Measurements from ENCODE around the gene POLR2E.
"Not testable (repeated sequence)": the region's sequence is repeated elsewhere in the genome, so short reads cannot be mapped to it uniquely, and the experiment has no call there.

The POLR2E gene

GRCh38 chr19:1132552-1133383 is 37.6 kb upstream of the POLR2E start:
- no peak for DNase-seq (ENCODE audit: low spot score)
- Histone ChIP-seq H3K27ac (peak overlapping the region; percentile 69 to 94), H3K4me3 (peak overlapping the region; percentile 76)
- TF ChIP-seq, protein P1, sequence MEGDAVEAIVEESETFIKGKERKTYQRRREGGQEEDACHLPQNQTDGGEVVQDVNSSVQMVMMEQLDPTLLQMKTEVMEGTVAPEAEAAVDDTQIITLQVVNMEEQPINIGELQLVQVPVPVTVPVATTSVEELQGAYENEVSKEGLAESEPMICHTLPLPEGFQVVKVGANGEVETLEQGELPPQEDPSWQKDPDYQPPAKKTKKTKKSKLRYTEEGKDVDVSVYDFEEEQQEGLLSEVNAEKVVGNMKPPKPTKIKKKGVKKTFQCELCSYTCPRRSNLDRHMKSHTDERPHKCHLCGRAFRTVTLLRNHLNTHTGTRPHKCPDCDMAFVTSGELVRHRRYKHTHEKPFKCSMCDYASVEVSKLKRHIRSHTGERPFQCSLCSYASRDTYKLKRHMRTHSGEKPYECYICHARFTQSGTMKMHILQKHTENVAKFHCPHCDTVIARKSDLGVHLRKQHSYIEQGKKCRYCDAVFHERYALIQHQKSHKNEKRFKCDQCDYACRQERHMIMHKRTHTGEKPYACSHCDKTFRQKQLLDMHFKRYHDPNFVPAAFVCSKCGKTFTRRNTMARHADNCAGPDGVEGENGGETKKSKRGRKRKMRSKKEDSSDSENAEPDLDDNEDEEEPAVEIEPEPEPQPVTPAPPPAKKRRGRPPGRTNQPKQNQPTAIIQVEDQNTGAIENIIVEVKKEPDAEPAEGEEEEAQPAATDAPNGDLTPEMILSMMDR (IDR thresholded peaks at IDR 0.05): no peak

DNA sequence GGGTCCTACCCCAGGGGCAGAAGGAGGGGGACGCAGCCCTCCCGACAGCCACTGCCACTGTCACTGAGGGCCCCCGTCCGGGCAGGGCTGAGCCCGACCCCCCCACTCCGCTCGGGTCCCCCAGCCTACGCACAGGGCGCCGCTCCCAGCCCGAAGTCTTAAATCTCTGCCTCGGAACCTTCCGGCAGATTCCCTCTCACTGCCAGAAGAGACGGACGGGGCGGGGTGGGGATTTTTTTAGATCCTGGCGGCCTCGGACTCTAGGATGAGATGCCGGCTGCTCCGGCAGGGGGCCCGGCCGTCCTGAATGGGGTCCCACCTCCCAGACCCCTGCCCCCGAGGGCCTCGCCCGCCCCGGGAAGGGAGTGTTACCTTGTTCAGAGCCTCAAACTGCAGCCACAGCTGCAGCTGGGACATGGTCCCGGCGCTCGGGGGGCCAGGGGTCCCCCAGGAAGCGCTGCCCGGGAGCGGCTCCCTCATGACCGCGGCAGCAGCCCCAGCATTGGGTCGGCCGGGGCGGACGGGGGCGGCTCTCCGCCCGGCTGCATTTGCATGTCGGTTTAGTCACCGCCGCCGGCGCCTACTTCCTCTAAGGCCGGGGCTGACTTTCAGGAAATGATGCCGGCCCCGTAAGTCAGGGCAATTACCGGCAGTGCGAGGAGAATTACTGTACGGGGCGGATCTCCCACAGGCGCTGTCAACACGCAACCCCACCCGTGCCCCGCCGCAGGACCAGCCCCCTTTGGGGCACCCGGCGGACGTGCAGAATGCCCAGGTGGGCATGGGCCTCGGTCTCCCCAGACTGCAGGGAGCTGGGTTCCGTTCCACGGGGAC is 36.8 kb upstream of the POLR2E start:
- Histone ChIP-seq H3K4me3 (peak overlapping the region; percentile 76), H3K27ac (peak overlapping the region; percentile 69 to 94)
- DNase-seq (ENCODE audit: low spot score): peak; percentile 91
- TF ChIP-seq, protein P1 (IDR thresholded peaks at IDR 0.05): no peak

GRCh38 chr19:1130771-1131717 is 35.9 kb upstream of the POLR2E start:
- Histone ChIP-seq H3K4me3 (peak overlapping the region; percentile 76), H3K27ac (peak overlapping the region; percentile 69 to 94)
- TF ChIP-seq, protein P1 (IDR thresholded peaks at IDR 0.05): no peak
- DNase-seq (ENCODE audit: low spot score): no peak

DNA sequence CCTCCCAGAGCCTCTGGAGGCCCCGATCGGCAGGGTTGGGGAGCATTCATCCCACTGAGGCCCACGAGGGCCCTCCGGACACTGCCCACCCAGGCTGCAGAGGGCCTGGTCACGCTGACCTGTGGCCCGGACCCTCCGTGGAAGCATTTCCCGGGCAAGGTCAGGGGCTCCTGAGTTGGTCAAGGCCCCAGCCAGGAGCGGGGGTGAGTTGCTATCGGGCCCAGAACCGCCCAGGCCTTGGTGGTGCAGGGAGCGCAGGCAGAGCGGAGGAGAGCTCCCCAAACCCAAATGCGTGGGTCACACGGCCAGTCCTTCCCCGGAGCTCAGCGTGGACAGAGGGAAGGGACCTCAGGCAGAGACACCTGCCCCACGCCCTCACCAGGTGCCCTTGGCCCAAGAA is 34.4 kb upstream of the POLR2E start:
- H3K4me3 ChIP-seq: peak overlapping the region; percentile 1
- TF ChIP-seq, protein P1 (IDR thresholded peaks at IDR 0.05): no peak
- no peak for DNase-seq (ENCODE audit: low spot score)
- no peak overlapping the region for H3K27ac ChIP-seq

- DNase-seq (ENCODE audit: low spot score); H3K4me3 ChIP-seq; H3K27ac ChIP-seq: not testable (repeated sequence)
These were observed 33.9 kb upstream of the POLR2E start for GRCh38 chr19:1129084-1129483.

GRCh38 chr19:1128106-1128505 is 32.9 kb upstream of the POLR2E start:
- H3K27ac ChIP-seq: no peak overlapping the region
- TF ChIP-seq, protein P1 (IDR thresholded peaks at IDR 0.05): no peak
- DNase-seq (ENCODE audit: low spot score): no peak
- no peak overlapping the region for H3K4me3 ChIP-seq

Data from coronary artery (tissue), 2 donors.